Testis (tissue), 2 donors: ENCODE measurements around the gene NBAS.

ENCODE experiments used
- POLR2A ChIP-seq: fragments of 450-650 bp; IDR thresholded peaks from one replicate; pipeline ENCODE4 v1.6.1; 2017; ENCODE audit warnings: antibody characterized with exemption, mild to moderate bottlenecking, moderate library complexity
- TF ChIP-seq, protein P1 (sequence below), 3 experiments: fragments of 450-650 bp in 2 of 3; fragments of 200-600 bp in 1 of 3; sonication (generic) in 1 of 3; IDR thresholded peaks; one replicate each; pipeline ENCODE4 v1.5.1; 2016 to 2019; ENCODE audit warnings: antibody characterized with exemption in 3 of 3, mild to moderate bottlenecking in 2 of 3, moderate library complexity in 1 of 3

DNA sequence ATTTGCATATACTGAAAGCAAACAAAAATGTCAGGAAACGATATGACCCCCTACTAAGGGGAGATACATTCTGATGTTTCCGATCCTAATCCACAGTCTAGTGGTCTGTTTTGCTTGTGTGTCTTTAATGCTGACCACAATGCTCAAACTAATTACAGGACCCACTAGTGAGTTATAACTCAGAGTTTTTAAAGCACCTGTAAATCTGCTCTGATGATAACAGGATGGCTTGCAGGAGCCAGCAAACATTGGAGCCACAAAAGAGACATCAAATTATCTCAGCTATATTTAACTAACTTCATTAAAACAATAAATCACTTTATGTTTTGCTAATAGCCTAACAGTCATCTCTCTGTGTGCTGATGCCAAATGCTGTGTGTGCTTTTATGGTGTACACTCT is 300.3 kb downstream of the NBAS start:
- TF ChIP-seq, protein P1, sequence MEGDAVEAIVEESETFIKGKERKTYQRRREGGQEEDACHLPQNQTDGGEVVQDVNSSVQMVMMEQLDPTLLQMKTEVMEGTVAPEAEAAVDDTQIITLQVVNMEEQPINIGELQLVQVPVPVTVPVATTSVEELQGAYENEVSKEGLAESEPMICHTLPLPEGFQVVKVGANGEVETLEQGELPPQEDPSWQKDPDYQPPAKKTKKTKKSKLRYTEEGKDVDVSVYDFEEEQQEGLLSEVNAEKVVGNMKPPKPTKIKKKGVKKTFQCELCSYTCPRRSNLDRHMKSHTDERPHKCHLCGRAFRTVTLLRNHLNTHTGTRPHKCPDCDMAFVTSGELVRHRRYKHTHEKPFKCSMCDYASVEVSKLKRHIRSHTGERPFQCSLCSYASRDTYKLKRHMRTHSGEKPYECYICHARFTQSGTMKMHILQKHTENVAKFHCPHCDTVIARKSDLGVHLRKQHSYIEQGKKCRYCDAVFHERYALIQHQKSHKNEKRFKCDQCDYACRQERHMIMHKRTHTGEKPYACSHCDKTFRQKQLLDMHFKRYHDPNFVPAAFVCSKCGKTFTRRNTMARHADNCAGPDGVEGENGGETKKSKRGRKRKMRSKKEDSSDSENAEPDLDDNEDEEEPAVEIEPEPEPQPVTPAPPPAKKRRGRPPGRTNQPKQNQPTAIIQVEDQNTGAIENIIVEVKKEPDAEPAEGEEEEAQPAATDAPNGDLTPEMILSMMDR (IDR thresholded peaks at IDR 0.05), result no peak
- TF ChIP-seq POLR2A, result no peak
